ENCODE measurements around the gene MBOAT2.

- TF ChIP-seq EZH2 (IDR thresholded peaks at IDR 0.05; ENCODE audit: insufficient read depth, poor library complexity, severe bottlenecking), result no peak
- TF ChIP-seq EZH2phosphoT487 (IDR thresholded peaks at IDR 0.05; ENCODE audit: insufficient read depth, low read depth), result no peak
These were observed 95.7 kb downstream of the MBOAT2 start for GRCh38 chr2:8907764-8908288.
